Stimulated activated CD4-positive, alpha-beta T cell treated with anti-CD3 and anti-CD28 coated beads, Interleukin-4, amount 100 ng/mL, for 4 hours (primary cell): ENCODE results near the gene OR1I1.
"Not testable (repeated sequence)": the region's sequence is repeated elsewhere in the genome, so short reads cannot be mapped to it uniquely, and the experiment has no call there.

Source experiments
- DNase-seq, 2 experiments: peaks; one replicate each; pipeline ENCODE4 v3.0.0-alpha.2; 2020

OR1I1 gene

GRCh38 chr19:15081911-15082310 is at the start of gene OR1I1:
Gene OR1I1, plus strand, starts transcription at chr19:15082211. Its CDS starts 4,855 bp downstream, at chr19:15087066.
- no peak for DNase-seq

GRCh38 chr19:15035795-15036311 is 46.2 kb upstream of the OR1I1 start:
- DNase-seq: no peak

GRCh38 chr19:15037586-15037985 is 44.4 kb upstream of the OR1I1 start:
- DNase-seq: no peak

GRCh38 chr19:15038294-15038693 is 43.7 kb upstream of the OR1I1 start:
- DNase-seq: no peak

GRCh38 chr19:15042003-15042402 is 40.0 kb upstream of the OR1I1 start:
- DNase-seq: no peak

- no peak for DNase-seq
Observed at GRCh38 chr19:15042826-15043225, 39.2 kb upstream of the OR1I1 start.

- no peak for DNase-seq
Observed at GRCh38 chr19:15045506-15045905, 36.5 kb upstream of the OR1I1 start.

- DNase-seq: no peak
Observed at GRCh38 chr19:15047680-15048079, 34.3 kb upstream of the OR1I1 start.

GRCh38 chr19:15048128-15048527 is 33.9 kb upstream of the OR1I1 start:
- no peak for DNase-seq

- DNase-seq: no peak
Observed at GRCh38 chr19:15048885-15049541, 33.0 kb upstream of the OR1I1 start, which contains the start of gene CASP14. Gene CASP14, plus strand, starts transcription at chr19:15049480. Its CDS starts 2,772 bp downstream, at chr19:15052252.

- DNase-seq: no peak
Observed at GRCh38 chr19:15050639-15051038, 31.4 kb upstream of the OR1I1 start.

GRCh38 chr19:15062036-15062435 is 20.0 kb upstream of the OR1I1 start:
- no peak for DNase-seq

GRCh38 chr19:15070386-15070785 is 11.6 kb upstream of the OR1I1 start:
- not testable (repeated sequence) for DNase-seq

GRCh38 chr19:15072930-15073647 is 8.9 kb upstream of the OR1I1 start:
- DNase-seq: no peak

- no peak for DNase-seq
Observed at GRCh38 chr19:15074371-15074770, 7.6 kb upstream of the OR1I1 start.

- no peak for DNase-seq
Observed at GRCh38 chr19:15075806-15076205, 6.2 kb upstream of the OR1I1 start.

- DNase-seq: not testable (repeated sequence)
Observed at GRCh38 chr19:15080002-15080401, 2.0 kb upstream of the OR1I1 start.

GRCh38 chr19:15087182-15087581 is 5.2 kb downstream of the OR1I1 start:
- DNase-seq: no peak

- DNase-seq: peak in 1 of 2 experiments; percentile 19
Observed at GRCh38 chr19:15091918-15092753, 10.1 kb downstream of the OR1I1 start.

- DNase-seq: no peak
Observed at GRCh38 chr19:15093001-15093400, 11.0 kb downstream of the OR1I1 start.

- DNase-seq: no peak
Observed at GRCh38 chr19:15096223-15096622, 14.2 kb downstream of the OR1I1 start.

- not testable (repeated sequence) for DNase-seq
Observed at GRCh38 chr19:15097980-15098379, 16.0 kb downstream of the OR1I1 start.

- no peak for DNase-seq
Observed at GRCh38 chr19:15098460-15098859, 16.4 kb downstream of the OR1I1 start.
